Activated CD4-positive, alpha-beta T cell treated with anti-CD3 and anti-CD28 coated beads, Interleukin-2, amount 50 U/mL, for 24 hours (primary cell): Measurements from ENCODE around the gene SNX5.

Experiments
- DNase-seq, 2 donors: peaks; one replicate each; pipeline ENCODE4 v3.0.0-alpha.2; 2020; ENCODE audit warnings: low read depth in 1 of 2, low spot score in 1 of 2

The SNX5 gene

DNA sequence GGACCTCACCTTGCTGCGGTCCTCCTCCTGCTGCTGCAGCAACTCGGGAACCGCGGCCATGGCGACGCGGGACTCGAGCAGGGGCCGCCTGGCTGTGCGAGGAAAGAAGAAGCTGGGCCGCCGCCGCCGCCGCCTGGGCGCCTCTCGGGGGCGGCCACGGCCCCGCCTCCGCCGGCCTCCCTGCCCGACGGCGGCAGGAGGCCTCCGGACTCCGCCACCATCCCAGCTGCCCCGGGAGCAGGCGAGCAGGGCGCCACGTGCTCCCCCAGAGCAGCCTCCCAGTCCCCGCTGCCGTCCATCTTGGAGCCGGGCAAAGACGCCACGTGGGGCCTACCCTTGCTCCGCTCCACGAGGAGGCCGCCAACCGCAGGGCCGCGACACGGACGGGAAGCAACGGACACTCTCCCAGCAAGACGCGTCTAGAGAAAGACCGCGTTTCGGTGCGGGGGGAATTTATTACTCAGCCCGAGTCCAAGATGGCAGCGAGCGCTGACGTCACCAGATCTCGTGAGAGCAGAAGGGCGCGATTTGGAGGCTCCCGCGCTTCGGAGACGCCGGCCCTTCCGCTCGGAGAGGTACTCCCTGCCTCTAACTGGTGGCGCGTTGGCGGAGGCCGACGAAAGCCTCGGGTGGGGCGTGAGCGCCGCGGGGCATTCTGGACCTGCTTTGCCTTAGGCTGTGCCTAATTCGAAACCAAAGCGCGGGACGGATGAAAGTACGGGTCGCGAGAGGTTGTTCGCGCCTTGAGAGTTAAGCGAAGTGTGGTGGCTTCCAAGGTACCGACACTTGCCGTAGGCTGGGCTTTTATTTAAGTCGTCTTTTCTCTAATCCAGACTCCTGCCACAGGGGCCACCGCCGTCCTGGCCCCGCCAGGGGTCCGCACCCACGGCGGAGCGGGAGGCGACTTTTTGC, at the start of gene SNX5, which contains the start of gene MGME1:
Gene SNX5, minus strand, starts transcription at position 429 of the 912 bp plus-strand sequence. Its CDS starts 369 bp downstream, at position 60.
Gene MGME1, plus strand, starts transcription at position 653 of the 912 bp plus-strand sequence. CDS start 842 bp downstream, outside the sequence.
- peak; percentile 98 to 99 for DNase-seq

DNA sequence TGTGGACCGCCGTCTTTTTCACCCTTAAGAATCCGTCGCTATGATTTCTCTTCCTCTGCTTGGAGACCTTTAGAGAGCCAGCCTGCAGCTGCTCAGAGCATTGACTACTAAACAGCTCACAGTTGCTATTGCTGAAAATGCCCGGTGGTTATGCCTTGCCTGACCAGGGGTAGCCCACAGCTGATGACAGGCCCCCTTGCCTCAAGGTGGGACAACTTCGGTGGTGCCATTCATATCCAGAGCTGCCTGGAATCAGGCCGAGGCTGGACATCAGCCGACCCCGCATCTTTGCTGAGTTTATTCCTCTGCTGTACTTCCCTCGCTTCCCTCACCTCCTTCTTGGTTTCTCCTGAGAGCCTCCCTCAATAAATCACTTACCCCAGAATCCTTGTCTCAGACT, 49.5 kb upstream of the SNX5 start:
- no peak for DNase-seq

DNA sequence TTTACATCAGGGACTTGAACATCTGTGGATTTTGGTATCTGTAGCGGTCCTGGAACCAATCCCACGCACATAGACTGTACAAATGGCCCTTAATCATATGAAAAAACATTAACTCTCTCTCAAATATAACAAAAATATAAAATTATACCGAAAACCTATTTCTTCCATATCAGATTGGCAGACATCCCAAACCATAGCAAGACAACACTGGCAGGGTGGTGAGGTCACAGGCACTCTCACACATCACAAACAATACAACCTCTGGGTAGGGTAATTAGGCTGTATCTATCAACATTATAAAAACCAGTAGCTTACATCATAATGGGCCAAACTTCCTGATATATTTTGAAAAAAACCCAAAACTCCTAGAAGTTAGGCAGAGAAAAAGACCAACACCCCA, 48.2 kb upstream of the SNX5 start:
- no peak for DNase-seq

DNA sequence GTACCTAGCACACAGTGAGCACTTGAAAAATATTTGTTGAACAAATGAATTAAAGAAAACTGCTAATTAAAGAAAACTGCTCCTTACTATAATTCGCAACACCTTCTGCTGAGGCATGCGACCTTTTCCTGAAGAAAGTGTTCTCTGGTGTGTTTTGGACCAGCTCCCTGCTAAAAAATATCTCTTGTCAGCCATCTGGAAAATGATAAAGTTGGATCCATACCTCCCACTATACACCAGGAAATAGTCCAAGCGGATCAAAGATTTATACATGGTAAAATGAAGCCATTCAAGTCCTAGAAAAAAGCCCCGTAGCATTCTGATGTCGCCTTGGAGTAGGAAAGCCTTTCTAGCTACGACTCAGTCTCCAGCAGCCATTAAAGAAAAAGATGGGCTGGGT, 45.8 kb upstream of the SNX5 start:
- no peak for DNase-seq

DNA sequence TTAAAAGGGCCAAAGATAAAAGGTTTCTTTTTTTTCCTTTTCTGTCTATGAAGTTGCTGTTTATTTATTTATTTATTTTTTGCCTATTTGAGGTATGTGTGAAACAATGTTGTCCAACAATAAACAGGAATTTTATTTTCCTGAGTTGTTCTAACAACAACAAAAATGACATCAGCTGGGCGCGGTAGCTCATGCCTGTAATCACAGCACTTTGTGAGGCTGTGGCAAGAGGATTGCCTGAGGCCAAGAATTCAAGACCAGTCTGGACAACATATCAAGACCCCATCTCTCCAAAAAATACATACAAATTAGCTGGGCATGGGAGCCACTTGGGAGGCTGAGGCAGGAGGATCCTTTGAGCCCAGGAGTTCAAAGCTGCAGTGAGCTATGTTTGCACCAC, 44.3 kb upstream of the SNX5 start:
- no peak for DNase-seq

DNA sequence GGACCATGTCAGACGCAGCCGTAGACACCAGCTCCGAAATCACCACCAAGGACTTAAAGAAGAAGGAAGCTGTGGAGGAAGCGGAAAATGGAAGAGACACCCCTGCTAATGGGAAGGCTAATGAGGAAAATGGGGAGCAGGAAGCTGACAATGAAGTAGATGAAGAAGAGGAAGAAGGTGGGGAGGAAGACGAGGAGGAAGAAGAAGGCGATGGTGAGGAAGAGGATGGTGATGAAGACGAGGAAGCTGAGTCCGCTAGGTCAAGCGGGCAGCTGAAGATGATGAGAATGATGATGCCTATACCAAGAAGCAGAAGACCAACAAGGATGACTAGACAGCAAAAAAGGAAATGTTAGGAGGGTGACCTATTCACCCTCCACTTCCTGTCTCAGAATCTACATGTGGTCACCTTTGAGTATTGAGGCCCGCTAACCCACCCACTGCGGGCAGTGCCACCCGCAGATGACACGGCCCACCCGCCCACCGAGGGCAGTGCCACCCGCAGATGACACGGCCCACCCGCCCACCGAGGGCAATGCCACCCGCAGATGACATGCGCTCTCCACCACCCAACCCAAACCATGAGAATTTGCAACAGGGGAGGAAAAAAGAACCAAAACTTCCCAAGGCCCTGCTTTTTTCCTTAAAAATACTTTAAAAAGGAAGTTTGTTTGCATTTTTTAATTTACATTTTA, 43.5 kb upstream of the SNX5 start:
- no peak for DNase-seq

DNA sequence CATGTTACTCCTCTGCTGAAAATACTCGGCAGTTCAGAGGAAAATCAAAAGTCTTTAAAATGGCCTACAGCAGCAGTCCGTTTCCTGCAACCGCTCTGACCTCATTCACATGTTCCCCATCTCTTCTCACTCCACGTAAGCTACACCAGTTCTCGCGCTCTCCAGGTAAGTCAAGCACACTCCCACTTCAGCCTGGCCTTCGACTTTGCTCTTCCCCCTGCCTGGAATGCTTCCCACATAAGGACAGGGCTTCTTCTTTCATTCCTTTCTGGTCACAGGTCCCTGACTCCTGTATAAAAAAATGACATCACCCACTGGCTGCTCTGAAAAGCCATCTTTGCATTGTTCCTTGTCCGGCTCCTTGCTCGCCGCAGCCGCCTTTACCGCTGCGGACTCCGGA, 42.9 kb upstream of the SNX5 start:
- no peak for DNase-seq

DNA sequence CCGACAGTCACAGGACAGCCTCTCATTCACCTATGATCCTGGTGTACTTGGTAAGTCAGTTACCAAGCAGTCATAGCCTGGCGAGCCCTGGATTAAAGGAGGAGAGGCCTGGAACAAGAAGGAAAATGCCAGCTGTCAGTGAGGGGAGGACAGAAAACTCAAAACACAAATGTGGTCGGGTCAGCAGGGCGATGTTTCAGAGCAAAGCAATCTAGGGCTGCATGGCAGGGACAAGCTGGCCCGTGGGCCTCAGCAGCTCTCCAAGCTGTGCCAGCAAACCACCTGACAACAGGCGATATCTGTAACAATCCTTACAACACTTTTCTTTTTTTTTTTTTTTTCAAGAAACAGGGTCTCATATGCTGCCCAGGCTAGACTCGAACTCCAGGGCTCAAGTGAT, 40.5 kb upstream of the SNX5 start:
- DNase-seq = no peak

DNA sequence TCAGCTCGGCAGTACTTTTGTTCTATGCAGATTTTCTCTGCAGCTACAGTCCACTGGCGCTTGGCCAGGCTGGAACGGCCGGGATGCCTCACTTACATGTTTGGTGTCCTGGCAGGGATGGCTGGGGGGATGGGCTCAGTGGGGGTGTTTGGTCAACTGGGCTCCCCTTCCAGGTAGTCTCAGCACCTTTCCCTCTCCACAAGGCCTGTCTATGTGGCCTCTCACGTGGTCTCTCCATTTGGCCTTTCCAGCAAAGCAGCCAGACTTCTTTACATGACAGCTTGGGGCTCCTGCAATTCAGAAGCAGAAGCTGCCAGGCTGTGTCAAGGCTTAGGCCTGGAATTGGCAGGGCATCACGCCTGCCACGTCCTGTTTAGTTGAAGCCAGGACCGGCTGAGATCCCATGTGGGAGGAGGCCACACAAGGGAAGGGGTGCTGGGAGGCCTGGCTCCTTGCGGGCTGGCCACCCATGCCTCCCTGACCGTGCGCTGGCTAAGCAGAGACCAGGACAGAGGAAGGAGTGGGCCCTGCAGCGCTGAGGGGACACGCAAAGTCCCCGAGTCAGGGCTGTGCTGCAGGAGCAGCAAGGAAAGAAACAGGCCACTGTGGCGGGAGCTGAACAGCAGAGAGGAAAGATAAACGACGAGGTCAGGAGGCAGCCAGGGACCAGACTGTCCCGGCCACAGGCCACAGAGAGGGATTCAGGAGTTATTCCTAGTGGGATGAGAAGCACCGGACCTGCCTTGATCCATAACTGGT, 39.1 kb upstream of the SNX5 start:
- DNase-seq = no peak

DNA sequence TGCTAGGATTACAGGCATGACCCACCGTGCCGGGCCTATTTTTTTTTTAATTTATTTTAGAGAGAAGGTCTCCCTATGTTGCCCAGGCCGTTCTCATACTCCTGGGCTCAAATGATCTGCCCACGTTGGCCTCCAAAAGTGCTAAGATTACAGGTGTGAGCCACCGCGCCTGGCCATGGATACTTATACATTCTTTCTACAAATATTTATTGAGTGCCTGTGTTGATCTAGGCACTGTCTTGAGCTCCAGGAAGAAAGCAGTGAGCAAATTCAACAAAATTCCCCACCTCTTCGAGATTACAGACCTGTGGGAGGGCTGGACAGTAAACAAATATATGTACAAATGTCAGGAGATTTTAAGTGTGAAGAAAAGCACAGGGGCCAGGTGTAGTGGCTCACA, 38.1 kb upstream of the SNX5 start:
- no peak for DNase-seq

DNA sequence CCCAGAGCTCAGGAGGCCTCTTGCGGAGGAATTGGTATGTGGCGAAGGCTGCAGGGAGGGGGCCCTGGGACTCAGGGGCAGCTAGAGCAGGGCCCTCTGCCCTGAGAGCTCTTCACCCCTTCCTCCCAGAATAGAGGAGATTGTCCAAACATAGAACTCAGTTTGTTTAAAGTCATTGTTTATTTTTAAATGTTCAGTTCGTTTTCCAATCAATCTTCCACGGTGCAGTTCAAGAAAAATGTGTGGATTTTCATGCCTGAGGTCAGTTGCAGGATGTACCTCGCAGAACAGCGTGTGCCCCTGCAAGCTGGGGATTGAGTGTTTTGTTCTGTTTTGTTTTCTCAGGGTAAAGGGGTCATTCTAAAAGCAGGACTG, 37.4 kb upstream of the SNX5 start:
- no peak for DNase-seq

DNA sequence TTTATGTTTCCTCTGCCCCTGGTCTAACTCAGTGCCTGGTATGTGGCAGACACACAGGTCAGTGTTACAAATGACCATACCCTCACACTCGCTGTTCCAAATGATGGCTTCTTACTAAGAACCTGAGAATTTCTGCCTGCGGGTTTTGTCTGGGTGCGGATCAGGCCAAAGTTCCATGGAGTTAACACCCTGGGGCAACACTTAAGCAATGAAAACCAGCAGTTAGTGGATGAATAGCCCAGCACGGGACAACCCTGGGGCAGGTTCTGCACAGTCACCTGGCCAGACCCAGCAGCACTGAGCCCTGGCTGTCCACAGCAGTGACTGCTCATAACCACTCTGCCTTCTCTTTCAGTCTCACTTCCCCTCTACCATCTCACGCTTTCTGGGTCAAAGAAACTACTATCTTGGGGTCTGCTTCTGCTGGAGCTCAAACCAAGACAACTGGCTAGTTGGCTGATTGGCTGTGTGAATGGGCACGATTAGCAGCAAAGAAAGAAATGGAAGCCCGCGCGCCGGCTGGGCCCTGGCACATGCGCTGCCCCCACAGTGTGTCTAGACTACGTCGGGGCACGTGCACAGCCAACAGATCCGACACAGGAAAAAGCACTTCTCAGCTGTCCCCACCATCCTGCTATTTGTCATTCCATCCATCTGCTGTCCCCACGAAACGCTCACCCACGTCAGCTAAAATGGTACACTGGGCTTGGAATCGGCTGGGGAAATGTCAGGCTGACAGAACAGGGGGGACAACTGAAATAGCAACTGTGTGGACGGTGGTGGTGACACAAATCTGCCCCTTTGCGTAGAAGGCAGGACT, 36.8 kb upstream of the SNX5 start:
- DNase-seq = no peak

DNA sequence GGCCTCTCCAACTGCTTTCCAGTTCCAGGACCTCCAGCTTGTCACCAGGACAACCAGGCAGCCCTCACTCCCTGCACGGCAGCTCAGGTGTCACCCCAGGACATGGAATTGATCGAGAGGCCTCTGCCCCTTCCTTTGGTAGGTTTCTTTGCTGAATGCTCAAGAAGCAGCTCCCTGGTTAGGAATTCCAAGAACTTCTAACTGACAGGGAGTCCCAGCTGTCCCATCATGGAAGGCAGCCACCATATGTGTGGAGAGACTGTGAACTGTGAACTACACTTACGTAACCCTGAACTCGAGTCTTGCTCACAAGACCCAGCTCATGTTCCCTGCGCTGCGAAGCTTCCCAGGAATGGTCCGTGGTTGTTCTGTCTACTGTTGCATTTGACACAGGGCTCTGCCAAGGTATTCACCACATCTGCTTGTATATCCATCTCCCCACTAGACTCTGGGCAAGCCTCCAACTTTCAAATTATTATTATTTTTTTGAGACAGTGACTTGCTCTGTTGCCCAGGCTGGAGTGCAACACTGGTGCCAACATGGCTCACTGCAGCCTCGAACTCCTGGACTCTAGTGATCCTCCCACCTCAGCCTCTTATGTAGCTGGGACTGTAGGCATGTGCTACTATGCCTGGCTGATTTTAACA, 35.9 kb upstream of the SNX5 start:
- DNase-seq = no peak

DNA sequence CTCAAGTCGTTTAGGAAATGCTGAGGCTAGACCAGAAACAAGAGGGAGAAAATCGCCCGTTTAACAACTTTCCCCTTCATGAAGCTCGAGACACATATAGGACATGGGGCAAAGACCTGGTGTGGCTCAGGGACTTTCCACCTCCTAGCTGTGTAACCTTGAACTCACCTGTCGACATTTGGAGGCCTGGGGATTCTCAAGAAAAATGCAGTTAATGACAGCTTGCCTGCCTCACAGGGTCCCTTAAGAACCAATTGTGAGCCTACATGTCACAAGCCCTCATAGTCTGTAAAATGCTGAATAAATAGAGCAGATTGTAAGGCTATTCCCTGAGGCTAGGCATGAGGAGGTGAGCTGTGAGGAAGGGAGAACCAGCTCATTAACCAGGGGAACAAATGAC, 35.3 kb upstream of the SNX5 start:
- no peak for DNase-seq

DNA sequence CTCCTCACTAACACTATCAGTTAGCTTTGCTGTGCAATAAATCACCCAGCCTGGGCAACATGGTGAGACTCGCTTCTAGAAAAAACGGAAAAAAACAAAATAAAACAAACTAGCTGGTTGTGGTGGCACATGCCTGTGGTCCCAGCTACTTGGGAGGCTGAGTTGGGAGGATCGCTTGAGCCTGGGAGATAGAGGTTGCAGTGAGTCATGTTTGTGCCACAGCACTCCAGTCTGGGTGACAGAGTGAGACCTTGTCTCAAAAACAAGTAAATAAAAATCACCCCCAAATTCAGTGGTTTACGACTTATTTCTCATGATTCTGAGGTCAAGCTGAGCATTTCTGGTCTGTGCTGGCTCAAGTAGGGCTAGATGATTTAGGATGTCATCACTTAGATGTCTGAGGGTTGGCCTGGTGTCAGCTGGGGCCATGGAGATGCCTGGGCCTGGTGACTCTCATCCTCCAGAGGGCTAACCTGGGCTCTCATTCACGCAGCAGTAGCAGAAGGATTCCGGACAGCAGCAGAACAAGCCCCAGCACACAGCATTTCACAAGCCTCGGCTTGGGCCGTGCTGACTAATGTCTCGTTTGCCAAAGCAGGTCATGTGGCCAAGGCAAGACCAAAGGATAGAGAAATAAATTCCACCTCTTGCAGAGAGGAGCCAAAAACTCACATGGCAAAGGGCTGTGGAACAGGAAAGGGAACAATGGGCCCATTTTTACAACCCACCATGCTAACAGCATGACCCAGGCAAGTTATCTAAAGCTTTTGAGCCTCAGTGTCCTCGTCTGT, 32.7 kb upstream of the SNX5 start:
- no peak for DNase-seq

DNA sequence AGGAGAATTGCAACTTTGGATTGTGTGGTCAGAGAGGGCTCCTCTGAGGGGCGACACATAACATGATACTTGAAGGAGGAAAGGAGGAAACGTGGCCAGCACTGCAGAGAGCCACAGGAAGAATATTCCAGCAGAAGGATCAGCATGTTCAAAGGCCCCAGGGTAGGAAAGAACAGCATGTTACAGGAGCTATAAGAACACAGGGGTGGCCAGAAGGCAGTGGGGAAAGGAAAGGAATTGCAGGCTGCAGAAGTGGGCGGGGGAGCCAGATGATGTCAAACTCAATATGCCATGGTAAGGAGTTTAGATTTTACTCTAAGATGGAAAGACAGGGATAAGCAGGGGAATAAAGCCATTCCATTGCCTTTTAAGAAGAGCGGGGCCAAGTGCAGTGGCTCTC, 31.0 kb upstream of the SNX5 start:
- DNase-seq = no peak

DNA sequence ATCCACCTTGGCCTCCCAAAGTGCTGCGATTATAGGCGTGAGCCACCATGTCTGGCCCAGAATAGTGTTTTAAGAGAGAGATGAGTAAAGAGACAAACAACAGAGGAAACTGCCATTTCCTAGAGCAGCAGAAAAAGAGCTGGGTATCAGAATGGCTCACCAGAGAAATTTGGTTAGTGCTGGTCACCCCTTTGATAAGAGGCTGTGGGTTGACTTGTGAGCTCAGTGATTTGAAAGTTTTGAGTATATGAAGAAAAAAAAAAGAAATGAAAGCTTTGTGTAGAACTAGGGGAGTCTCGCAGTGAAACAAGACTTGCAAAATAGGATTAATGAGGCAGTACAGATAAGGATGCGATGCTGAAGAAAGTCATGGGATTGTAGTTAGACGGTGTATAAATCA, 29.9 kb upstream of the SNX5 start:
- DNase-seq = no peak

DNA sequence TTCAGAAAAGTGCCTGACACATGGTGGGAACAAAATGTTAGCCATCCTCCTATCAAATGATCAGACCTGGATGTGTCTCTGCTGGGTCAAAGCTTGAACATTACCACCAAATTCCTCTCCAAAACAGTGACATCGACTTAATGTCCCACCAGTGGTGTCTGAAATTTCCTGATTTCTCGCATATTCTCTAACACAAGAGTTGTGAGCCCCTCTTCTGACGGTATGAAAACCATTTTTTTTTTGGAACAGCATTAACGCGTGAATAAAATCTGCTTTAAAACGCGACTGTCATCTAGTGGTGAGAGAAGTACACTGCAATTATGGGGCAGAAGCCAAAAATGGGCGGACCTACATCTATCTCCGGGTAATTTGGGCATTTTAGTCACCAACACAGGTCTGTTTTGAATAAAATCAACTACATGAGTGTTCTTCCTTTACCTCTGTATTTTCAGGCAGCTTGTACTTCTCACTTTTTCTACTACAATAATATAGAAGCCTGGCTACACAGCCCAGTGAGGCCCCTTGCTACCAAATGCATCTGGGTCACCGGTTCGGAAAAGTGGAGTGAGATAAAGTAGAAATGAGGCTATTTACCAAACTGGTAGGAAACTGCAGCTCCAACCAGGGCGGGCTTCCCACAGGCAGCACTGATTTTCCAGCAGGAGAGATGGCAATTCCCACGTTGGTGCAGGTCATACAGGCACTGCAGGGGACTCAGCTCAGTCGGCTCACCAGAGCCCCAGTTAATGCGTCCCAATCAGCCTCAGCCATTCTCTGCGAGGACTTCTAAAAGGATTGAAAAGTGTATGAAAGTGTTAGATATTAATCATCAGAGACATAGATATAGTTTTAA, 27.6 kb upstream of the SNX5 start:
- peak in 1 of 2 donors; percentile 37 for DNase-seq

DNA sequence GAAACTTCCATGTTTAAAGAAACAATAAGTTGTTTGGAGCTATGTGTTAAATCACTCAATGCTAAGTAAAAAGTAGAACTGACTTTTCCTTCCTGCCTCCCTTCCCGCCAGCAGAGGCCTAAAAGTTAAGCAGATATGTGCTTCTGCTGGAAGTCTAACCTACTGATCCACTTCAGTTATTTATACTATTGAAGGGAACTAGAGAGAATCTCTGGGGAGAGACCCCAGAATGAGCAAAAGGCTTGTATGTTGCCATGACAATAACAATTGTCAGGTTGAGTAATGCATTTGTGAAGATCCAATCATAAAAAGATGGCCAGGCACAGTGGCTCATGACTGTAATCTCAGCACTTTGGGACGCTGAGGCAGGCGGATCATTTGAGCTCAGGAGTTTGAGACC, 25.0 kb upstream of the SNX5 start:
- DNase-seq = no peak
